Stimulated activated CD8-positive, alpha-beta memory T cell treated with anti-CD3 and anti-CD28 coated beads, Interleukin-7, amount 100 ng/mL, for 1 hour (primary cell): ENCODE results near the gene MUC5B.

ENCODE experiments used
- DNase-seq, 2 donors: peaks; one replicate each; pipeline ENCODE4 v3.0.0-alpha.2; 2020; ENCODE audit warnings: low read depth in 2 of 2

MUC5B gene

DNA sequence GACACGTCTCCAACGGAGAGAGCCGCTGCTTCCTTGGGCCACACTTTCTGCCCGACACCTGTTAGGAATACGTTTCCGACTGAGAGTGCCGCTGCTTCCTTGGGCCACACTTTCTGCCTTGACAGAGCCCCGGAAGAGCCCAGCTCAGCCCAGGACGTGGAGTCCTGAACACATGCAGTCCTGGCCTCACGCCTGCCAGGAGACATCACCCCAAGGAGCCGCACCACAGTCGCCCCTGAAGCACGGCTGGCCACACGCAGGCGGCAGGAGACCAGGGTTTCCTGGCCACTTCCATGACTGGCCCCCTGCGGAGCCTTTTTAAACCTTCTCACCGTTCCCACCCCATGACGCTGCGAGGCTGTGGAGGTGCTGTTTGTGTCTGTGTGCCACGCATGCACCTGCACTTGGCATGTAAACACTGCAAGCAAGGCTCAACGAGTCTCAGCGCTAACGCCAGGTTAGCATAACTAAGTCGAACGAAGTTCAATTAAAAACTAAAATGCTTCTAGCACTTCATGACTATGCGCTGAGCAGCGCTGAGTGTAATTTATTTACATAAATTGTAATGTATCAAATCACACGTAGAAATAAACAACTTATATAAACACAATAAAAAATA is 77.8 kb downstream of the MUC5B start:
- no peak for DNase-seq

DNA sequence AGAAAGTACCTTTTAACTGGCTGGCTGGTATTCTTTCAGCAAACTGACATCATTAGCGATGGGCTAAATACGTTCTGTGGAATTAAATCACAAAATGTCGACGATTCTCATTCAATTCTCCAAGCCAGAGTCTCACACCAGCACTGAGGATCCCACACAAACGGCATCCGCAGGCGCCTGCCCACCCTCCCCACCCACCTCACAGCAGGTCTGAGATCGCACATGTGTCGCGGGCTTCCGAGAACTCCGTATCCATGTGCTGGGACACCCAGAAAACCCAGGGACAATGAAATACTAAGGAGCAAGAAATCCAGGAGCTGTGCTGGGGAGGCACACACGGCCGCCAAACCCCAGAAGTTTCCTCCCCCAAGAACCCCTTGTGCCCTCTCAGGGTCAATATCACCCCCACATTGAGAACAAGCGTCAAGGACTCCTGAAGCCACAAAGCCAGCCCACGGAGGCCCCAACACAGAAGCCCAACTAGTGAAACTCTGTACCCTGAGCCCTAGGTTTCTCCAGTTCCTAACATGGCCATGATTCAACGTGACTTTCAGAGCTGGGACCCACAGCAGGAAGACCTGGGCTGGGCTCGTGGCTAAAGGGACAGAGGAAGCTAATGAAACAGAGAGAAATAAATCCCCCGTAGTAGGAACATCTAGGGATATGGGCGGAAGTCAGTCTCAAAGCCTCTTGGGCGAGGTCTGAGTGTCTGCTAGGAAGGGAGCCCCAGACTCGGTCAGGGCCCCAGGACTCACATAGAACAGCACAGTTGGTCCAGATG is 78.5 kb downstream of the MUC5B start:
- DNase-seq = no peak

DNA sequence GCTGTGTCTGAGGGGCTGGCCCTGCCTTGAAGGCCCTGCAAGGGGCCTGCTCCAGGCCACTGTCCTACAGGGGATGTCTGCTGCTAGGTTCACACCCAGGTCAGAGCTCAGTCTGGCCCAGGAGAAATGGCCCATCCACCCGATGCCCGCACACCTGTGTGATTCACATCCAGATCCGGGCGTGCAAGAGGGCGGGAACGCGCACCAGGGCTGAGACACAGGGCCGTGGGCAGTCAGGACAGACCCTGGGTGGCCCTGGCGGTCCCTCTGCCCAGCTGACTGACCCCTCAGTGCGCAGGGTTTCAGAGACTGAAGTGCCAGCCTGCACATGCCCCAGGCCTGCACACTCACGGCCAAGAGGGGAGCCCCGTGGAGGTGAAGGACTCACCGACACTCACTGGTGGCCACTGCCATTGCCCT is 79.2 kb downstream of the MUC5B start:
- no peak for DNase-seq

DNA sequence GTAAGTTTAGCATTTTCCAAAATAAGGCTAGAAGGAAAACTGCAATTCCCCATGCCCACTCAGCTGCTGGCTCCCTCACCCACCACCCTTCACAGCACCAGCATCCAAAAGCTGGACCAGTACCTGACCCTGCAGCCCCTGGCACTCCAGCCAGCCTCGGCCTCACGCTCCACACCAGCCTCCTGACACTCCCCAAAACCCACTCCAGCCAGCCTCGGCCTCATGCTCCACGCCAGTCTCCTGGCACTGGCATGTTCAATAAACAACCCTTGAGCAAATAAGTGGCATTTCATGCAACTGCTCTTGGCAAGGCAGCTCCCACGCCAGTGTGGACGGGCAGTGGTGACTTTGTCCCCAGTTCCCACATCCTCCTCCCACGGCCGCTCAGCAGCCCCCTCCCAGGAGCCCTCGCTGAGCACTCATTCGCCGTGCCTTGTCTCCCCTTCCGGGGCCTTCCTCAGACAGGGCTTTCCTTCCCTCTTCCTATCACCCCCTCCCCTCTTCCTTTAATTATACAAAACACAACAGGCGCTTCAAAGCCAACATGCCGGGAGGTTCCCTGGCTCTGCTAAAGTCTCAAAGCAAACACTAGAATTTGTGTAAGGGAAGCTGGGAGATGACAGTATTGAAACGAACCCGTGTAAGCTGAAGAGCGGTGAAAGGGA is 79.7 kb downstream of the MUC5B start:
- DNase-seq = no peak

DNA sequence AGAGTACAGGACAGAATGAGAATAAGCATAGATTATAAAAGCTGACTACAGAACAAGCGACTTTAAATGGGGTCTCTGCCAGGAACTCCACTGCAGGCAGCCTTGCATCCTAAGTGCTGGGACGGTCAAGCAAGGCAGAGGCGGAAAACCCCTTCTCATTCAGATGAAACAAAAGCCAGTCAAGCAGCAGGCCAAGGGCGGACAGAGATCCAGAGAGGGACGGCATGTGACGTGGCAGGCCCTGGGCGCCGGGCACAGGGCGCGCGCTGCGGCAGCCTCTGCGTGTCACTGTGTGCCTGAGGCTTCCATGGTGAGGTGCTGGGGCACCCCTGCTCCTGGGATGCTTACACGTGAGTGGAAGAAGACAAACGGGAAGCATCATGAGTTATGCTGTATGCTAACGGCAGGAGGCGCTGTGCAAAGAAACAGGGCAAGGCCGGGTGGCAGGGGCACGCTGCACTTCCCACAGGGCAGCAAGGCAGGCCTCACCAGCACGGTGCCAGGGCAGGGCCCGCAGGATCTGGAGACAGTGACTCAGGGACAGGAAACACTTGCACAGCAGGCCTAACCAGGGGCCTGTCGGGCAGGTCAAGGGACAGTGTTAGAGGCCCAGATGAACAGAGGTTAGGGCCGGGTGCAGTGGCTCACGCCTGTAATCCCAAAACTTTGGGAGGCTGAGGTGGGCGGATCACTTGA is 80.4 kb downstream of the MUC5B start:
- DNase-seq = no peak

DNA sequence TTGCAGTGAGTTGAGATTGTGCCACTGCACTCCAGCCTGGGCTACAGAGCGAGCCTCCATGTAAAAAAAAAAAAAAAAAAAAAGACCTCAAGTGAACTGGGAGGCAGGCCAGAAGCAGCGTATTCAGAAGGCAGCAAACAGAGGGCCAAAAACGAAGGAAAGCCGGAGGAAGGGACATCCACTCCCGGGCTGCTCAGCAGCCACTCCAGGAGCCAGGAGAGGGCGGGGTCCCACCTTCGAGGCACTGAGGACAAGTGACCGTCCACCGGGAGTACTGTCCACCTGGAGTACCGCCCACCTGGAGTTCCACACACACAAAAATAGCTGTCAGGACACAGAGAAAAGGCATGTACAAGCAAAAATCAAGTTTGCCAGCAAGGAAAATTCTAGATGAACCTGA is 81.1 kb downstream of the MUC5B start:
- no peak for DNase-seq

DNA sequence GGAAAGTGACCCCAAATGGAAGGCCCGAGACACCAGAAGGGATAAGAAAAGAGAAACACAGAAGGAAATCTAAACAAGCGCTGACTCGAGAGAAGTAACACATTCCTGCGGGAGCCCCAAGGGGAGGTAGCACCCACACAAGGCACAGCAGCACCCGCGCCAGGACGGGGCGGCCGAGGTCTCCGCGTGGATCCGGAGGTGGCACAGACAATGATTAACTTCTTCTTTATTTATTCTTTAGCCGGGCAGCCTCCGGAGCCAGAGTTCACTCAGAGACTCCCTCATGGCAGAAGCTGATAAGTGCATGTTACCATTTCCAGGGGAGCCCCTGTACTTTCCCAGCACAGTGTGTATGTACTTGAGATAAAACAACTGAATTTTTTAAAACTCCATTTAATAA is 81.5 kb downstream of the MUC5B start:
- no peak for DNase-seq

DNA sequence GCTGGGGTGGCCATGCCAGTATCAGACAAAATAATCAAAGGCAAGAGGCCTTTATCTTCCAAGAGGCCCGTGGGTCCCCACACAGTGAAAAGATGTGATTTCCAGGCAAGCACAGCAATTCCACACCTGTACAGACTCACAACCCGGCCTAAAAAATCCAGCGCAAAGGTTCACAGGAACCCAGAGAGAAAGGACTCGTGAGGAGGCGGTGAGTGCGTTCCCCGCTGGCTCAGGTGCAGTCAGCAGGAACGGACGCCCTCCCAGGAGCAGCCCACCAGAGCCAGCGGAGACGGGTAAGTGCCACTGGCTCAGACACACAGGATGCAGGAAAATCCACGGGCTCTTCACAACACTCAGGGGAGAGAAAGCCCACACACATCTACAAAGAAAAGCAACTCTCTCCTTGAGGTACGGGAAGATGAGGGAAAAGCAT is 82.2 kb downstream of the MUC5B start:
- no peak for DNase-seq

DNA sequence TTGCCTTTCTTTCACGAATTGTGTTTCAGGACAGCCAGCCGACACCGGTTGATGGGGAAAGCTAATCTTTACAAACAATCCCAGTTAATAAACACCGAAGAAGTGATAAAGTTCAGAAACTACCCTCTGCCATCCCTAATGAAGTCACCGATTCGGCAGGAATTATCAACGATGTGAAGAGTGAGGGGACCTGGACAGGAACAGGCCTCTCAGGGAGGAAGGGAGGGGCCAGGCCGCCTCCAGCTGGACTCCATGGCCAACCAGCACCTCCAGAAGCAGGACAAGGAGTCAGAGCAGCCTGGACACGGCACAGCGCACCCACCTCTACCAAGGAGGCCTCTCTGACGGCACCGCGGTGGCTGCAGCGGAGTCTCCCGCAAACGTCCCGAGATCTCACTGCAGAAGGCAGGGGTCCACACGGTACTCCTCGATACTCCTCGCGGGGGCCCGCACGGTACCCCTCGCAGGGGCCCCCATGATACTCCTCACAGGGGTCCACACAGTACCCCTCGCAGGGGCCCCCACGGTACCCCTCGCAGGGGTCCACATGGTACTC is 82.7 kb downstream of the MUC5B start:
- no peak for DNase-seq

DNA sequence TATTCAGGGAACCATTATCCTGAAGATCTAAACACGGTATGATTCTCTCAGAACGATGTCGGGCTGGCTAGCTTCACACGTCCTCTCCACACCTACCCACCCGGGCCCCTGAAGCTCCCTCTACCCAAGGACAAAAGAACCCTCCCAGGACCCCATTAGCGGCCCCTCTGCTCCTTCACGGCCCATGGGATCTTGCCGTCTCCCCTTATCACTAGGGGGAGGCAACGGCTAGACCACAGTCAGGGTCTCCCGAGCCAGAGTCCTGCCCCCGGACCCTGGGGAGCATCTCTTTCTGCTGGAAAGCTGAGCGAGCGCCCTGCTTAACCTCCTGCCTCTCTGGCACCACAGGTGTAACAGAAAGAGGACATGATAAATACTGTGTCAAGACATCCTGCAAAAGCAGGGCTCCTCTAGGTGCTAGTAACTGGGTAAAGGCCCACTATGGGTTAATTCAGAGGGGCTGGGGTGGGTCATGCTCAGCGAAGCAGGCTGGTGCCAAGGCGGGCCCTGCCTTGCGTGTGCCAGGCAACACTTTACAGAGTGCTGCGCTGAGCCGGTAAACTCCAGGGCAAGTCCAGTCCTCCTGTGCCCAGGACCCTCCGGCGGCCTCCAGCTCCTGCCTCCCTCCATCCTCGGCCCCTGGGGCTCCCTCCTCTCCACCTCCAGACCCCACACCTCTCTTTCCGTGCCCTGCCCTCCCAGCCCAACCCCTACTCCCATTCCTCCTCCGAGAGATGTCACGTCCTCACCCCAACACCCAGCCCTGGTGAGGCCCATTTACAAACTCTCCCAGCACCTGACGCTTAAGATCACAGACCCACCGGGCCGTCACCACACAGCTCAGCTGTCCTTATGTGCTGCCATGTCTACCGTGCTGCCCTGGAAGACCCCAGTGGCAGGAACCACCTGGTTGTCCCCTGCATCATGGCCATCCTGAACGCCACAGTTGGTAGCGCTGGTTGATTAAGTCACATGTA is 83.6 kb downstream of the MUC5B start:
- no peak for DNase-seq

DNA sequence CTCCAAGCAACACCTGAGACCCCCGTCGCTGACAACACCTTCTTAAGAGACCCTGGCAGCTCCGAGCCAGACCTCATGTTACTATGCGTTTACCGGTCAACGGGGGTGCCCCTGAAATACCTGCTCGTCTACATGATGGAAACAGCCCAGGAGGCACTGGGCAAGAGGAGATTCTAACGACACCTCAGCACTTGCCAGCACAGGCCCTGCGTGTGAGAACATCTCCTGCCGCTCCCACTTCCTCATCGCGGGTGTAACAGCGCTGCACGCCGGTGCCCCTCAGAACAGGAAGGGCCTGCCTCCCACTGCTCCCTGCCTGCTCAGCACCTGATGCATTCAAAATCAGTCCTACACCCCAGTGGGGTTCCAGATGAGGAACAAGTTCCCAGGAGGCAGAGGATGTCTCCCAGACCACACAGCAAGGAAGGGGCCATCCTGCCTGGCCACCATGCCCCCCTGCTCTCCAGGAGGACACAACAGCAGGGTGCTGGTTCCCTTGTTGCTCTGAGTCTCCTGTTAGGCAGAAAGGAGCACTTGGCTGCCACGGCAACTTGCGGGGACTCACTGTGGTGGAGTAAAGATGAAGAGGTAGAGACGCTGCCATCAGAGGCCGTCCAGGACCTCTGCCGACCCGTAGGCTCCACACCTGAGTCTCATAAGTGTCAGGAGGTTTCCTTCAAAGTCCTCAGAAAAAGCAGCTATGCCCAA is 84.5 kb downstream of the MUC5B start:
- no peak for DNase-seq

DNA sequence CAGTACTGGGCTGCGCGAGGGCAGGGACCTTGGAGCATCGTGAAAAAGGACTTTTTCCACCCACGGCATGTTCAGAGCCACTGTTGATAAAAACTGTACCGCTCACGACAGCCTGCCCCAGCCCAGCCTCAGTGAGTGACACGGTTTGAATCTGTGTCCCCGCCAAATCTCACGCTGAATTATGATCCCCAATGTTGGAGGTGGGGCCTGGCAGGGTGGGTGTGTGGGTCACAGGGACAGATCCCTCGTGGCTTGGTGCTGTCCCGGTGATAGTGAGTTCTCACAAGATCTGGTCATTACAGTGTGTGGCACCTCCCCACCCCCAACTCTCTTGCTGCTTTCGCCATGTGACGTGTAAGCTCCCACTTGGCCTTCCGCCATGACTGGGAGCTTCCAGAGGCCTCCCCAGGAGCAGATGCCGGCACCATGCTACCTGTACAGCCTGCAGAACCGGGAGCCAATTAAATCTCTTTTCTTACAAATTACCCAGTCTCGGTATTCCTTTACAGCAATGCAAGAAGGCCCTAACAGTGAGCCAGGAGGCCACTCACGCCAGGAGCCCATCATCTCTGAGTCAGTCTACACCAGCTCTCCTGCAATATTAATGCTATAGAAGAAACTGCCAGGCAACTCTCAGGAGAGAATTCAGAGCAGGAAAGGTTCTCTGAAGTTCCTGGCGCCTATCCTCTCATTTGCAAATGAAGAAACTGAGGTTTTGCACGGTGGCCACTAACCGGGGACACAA is 85.3 kb downstream of the MUC5B start:
- DNase-seq = no peak

DNA sequence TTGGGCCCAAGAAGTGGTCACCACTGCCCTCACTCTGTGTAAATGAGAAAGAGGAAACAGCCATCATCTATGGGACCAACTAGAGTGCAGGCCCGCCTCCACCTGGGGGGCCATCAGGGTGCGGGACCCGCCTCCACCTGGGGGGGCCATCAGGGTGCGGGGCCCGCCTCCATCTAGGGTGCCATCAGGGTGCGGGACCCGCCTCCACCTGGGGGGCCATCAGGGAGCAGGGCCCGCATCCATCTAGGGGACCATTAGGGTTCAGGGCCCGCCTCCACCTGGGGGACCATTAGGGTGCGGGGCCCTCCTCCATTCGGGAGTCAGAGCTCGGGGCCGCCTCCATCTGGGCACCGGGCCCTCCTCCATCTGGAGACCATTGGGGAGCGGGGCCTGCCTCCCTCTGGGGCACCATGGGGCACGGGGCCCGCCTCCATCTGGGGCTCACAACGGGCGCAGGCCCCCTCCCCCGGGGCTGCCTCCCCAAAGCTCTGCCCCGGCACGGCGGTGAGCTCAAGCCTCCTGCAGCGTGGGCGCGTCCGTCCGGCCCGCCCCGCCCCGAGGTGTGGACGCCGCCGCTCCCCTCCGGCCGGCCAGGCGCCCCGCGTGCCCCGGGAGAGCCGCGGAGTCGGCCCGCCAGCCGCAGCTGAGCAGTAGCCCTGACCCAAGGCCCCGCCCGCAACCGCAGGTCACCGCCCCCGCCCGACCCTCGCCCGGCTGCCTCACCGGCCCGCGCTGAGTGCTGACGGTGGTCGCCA is 86.1 kb downstream of the MUC5B start:
- DNase-seq = no peak

DNA sequence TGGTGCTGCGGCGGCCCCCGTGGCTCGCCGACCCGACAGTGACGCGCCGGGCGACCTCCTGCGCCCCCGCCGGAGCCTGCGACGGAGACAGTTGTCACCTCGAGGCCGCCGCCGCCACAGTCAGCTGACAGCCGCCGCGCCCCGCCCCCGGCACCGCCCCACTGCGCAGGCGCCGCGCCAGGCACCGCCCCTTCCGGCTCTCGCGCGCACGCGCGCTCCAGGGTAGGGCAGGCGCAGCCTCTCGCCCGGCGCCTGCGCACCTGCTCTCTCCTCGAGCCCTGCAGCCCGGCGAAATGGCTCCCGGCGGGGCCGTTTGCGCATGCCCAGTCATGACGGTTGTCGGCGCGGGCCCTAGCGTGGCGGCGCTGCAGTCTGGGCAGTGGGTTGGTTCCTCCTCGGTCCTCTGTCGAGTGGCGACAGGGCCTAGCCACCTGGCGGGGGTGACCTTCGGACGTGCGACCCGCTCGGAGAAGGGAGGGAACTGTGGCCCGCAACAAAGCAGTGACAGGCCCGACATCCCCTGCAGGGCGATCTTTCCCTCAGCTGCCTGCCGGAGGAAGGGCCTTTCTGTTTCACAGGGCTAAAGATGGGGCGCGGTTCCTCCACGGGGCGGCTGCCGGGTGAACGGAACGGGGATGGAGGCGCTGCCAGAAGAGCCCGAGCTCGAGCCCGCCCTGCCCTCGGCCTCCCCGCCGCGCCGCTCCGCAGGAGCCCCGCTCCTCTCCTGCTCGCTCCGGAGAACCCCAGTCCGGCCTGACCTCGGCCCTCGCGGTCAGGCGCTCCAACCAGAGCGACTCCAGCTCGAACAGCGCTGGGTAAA is 86.8 kb downstream of the MUC5B start, which contains the start of gene TOLLIP:
Gene TOLLIP, minus strand, starts transcription at position 135 of the 820 bp plus-strand sequence. Its CDS starts 134 bp downstream, at position 1.
- DNase-seq = peak; percentile 93 to 95

DNA sequence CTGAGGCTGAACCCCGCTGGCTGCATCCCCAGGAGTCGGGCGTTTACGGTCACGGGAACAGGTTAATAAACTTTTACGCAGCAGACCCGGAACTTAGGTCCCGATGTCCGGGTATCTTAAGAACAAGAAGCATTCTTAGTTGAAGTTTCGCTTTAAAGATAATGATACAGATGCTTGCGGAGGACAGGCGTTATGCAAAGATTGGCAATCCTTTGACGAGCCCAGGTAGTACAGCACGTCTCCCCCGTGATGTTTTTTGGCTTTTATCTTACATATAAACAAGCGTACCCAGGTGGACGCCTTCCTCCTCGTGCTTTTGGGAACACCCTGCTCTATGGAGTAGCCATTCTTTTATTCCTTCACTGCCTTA is 87.4 kb downstream of the MUC5B start:
- DNase-seq = no peak

DNA sequence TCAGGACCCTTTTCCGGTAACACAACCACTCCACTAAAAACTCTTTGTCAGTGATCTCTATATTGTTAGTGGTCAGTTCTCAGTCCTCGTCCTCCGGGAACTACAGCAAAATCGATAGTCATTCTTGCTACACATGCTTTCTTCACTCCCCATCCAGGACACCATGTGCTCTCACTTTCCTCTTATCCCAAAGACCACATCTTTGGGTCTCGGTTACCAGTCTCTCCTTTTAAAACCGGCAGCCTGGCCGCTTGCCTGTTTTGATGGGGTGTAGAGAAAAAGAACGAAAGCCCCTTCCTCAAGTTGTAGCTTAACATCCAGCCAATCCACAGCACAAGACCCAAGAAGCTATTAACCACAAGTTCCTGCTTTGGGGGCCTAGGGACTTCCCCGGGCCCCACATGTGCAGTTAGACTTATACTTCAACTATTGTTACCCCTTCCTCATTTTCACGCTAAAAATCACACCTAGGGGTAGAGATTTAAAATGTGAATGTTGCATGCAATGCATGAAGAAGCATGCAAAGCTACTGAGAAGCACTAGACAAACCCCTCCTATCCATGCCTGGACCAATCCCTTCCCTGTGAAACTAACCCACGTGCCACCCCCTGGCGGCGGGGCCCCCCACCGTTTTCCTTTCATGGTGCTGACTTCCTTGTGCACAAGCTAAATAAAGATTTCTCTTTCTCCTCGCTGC is 88.1 kb downstream of the MUC5B start:
- DNase-seq = no peak
